Karpas-422 (cell line): ENCODE results near the gene RBPJ. TPM values are rescaled to one million over a fixed set of nuclear protein-coding genes. Genes with fewer than 3 reads are reported as not detected.
"Not testable (repeated sequence)": the region's sequence is repeated elsewhere in the genome, so short reads cannot be mapped to it uniquely, and the experiment has no call there.

Experiments used
- DNase-seq: peaks from one replicate; pipeline ENCODE4 v3.0.0-alpha.2; 2015
- H2AFZ ChIP-seq: fragments of 200-600 bp; sonication (generic); 2 replicates; pipeline ENCODE4 v1.6.1; 2014; ENCODE audit warnings: antibody characterized with exemption, low read length, mixed read lengths
- H3K27ac ChIP-seq: fragments of 200-600 bp; sonication (generic); 2 replicates; pipeline ENCODE4 v1.5.1; 2014; ENCODE audit warnings: mild to moderate bottlenecking, low read length, moderate library complexity
- H3K27me3 ChIP-seq: fragments of 200-600 bp; sonication (generic); 2 replicates; pipeline ENCODE4 v1.6.1; 2014; ENCODE audit warnings: low read length, mixed read lengths
- H3K36me3 ChIP-seq: fragments of 200-600 bp; sonication (generic); 2 replicates; pipeline ENCODE4 v1.6.1; 2014; ENCODE audit warnings: low read length, mixed read lengths; ENCODE audit not compliant: insufficient read depth
- H3K4me1 ChIP-seq: fragments of 200-600 bp; sonication (generic); 2 replicates; pipeline ENCODE4 v1.6.1; 2014; ENCODE audit warnings: mild to moderate bottlenecking, low read length, mixed read lengths
- H3K4me2 ChIP-seq: fragments of 200-600 bp; sonication (generic); 2 replicates; pipeline ENCODE4 v1.6.1; 2014; ENCODE audit warnings: low read length, low read depth, mild to moderate bottlenecking; ENCODE audit not compliant: poor library complexity, severe bottlenecking
- H3K4me3 ChIP-seq: fragments of 200-600 bp; sonication (generic); 2 replicates; pipeline ENCODE4 v1.5.1; 2014; ENCODE audit warnings: mild to moderate bottlenecking, antibody characterized with exemption, low read length, mixed read lengths
- H3K79me2 ChIP-seq: fragments of 200-600 bp; sonication (generic); 2 replicates; pipeline ENCODE4 v1.6.1; 2014; ENCODE audit warnings: mild to moderate bottlenecking, low read length, mixed read lengths
- H3K9ac ChIP-seq: fragments of 200-600 bp; sonication (generic); 2 replicates; pipeline ENCODE4 v1.6.0; 2014; ENCODE audit warnings: low read length
- H3K9me2 ChIP-seq: fragments of 200-600 bp; sonication (generic), shearing (Covaris generic); replicated peaks from 2 replicates; pipeline ENCODE4 v1.6.0; 2014; ENCODE audit warnings: mild to moderate bottlenecking, low read length, moderate library complexity; ENCODE audit not compliant: insufficient read depth
- H3K9me3 ChIP-seq: fragments of 300-700, 200-600 bp; sonication (generic); 2 replicates; pipeline ENCODE4 v1.6.1; 2014; ENCODE audit warnings: low read length, mixed read lengths
- H4K20me1 ChIP-seq: fragments of 200-600 bp; sonication (generic); 2 replicates; pipeline ENCODE4 v1.6.1; 2014; ENCODE audit warnings: mild to moderate bottlenecking, antibody characterized with exemption, low read length, low read depth; ENCODE audit not compliant: insufficient read depth
- total RNA-seq: library from RNA; depleted of rRNA; stranded (reverse); fragments of >200 nt; shearing (Covaris generic); gene quantifications from 2 replicates; pipeline ENCODE4 v1.2.3, GENCODE V29; 2014; ENCODE audit warnings: low replicate concordance

RBPJ gene
- total RNA-seq, 1 experiment from 2014 or later: 36.8 TPM

DNA sequence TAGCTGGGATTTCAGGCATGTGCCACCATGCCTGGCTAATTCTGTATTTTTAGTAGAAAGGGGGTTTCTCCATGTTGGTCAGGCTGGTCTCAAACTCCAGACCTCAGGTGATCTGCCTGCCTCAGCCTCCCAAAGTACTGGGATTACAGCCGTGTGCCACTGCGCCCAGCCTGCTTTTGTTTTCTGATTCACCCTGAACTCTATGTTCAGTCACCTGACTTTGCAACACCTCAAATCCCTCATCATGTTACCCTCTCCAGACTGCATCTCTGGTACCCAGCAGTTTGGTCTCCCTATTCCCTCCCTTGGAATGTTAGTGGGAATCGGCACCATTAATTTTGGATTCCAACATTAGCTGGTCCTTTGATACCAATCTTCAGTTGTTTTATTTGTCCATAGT is 81.2 kb downstream of the RBPJ start:
- H3K4me1 ChIP-seq, H3K9me3 ChIP-seq, H3K9ac ChIP-seq, H3K27me3 ChIP-seq, H4K20me1 ChIP-seq, H3K4me3 ChIP-seq, H3K79me2 ChIP-seq, H2AFZ ChIP-seq, H3K27ac ChIP-seq, H3K36me3 ChIP-seq, H3K4me2 ChIP-seq, H3K9me2 ChIP-seq, DNase-seq: not testable (repeated sequence)

- Histone ChIP-seq H3K9me2 (no peaks in the 10 kb centered on the region), H3K4me2 (no peak overlapping the region), H3K36me3 (peaks cover 14% of the 10 kb centered on the region), H3K9ac (no peak overlapping the region), H2AFZ (no peak overlapping the region), H3K27ac (no peak overlapping the region), H3K9me3 (peaks cover 5% of the 10 kb centered on the region; the same call in 1 of the 2 replicates), H4K20me1 (no peaks in the 10 kb centered on the region), H3K4me3 (no peak overlapping the region), H3K27me3 (no peaks in the 10 kb centered on the region), H3K4me1 (peaks cover 4% of the 10 kb centered on the region), H3K79me2 (peaks cover 3% of the 10 kb centered on the region)
- no peak for DNase-seq
Measured at GRCh38 chr4:26402458-26402857, 81.6 kb downstream of the RBPJ start.

DNA sequence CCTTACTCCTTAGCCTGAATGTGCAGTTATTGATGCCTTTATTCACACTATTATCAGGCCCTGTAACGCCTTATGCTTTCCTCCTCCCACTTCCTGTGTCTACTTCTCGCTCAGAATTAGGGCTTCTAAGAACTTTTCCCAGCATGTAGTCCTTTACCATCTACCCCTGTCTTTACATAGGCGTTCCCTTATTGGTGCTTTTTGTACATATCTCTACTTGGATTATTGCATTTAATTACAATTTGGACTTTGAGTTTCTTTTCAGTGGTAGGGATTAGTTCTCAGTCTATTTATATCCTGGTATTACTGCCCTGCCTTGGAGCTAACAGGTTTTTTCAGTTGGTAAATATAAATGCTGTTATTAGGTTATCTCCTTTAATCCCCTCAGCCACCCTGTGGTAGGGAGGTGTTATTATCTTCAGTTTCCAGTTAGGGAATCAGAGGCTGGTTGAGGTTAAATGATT is 84.0 kb downstream of the RBPJ start:
- H3K9ac ChIP-seq: no peak overlapping the region
- no peaks in the 10 kb centered on the region for H3K9me2 ChIP-seq
- no peak overlapping the region for H3K4me2 ChIP-seq
- H2AFZ ChIP-seq: no peak overlapping the region
- no peaks in the 10 kb centered on the region for H4K20me1 ChIP-seq
- peaks cover 4% of the 10 kb centered on the region for H3K4me1 ChIP-seq
- no peak for DNase-seq
- H3K4me3 ChIP-seq: no peak overlapping the region
- H3K9me3 ChIP-seq: peaks cover 5% of the 10 kb centered on the region; the same call in 1 of the 2 replicates
- H3K27me3 ChIP-seq: no peaks in the 10 kb centered on the region
- peaks cover 3% of the 10 kb centered on the region for H3K79me2 ChIP-seq
- no peak overlapping the region for H3K27ac ChIP-seq
- H3K36me3 ChIP-seq: peaks cover 15% of the 10 kb centered on the region

DNA sequence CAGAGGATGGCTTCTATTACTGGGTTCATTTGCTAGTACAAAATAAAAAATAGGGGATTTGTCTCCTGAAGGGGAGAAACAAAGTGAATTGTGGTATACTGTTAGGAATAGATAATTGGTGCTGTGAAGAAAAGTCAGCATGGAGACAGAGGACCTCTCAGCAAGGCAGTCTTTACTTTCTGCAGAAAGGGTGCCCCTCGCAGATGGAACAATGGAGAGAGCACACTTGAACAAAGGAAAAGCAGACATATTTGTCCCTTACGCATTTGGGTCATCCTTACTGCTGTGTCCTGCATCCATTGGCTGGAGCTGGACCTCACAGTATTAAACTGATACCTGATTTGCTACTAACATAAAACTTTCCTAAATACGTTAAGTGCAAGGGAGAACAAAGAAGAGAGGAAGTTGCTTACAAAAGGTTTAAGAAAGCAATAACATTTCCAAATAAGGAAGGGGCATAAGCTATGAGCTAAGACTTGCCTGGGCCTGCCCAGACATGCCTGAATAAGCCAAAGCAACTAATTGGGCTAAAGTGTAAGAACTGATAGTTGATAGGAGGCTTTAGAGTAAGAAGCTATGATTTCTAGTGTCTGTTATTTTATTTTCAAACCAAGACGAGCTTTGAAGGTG is 85.6 kb downstream of the RBPJ start:
- no peaks in the 10 kb centered on the region for H4K20me1 ChIP-seq
- H3K27me3 ChIP-seq: no peaks in the 10 kb centered on the region
- H2AFZ ChIP-seq: no peak overlapping the region
- no peak overlapping the region for H3K27ac ChIP-seq
- H3K36me3 ChIP-seq: peaks cover 15% of the 10 kb centered on the region
- H3K9me2 ChIP-seq: no peaks in the 10 kb centered on the region
- peaks cover 15% of the 10 kb centered on the region for H3K4me1 ChIP-seq
- no peak overlapping the region for H3K9ac ChIP-seq
- H3K4me3 ChIP-seq: no peak overlapping the region
- no peak for DNase-seq
- no peak overlapping the region for H3K4me2 ChIP-seq
- H3K9me3 ChIP-seq: peaks cover 5% of the 10 kb centered on the region; the same call in 1 of the 2 replicates
- peaks cover 3% of the 10 kb centered on the region for H3K79me2 ChIP-seq

GRCh38 chr4:26407476-26407875 is 86.7 kb downstream of the RBPJ start:
- H2AFZ ChIP-seq: no peak overlapping the region
- H3K9me2 ChIP-seq: no peaks in the 10 kb centered on the region
- H3K27me3 ChIP-seq: no peaks in the 10 kb centered on the region
- H3K4me2 ChIP-seq: no peak overlapping the region
- H3K4me3 ChIP-seq: no peak overlapping the region
- no peak for DNase-seq
- no peak overlapping the region for H3K27ac ChIP-seq
- H3K9me3 ChIP-seq: peaks cover 5% of the 10 kb centered on the region; the same call in 1 of the 2 replicates
- peaks cover 13% of the 10 kb centered on the region for H3K4me1 ChIP-seq
- H3K79me2 ChIP-seq: peaks cover 3% of the 10 kb centered on the region
- H4K20me1 ChIP-seq: no peaks in the 10 kb centered on the region
- H3K36me3 ChIP-seq: peaks cover 15% of the 10 kb centered on the region
- H3K9ac ChIP-seq: no peak overlapping the region

GRCh38 chr4:26410385-26411293 is 89.8 kb downstream of the RBPJ start:
- no peaks in the 10 kb centered on the region for H4K20me1 ChIP-seq
- no peak overlapping the region for H3K4me3 ChIP-seq
- DNase-seq: peak; percentile 83
- H3K9me2 ChIP-seq: no peaks in the 10 kb centered on the region
- no peaks in the 10 kb centered on the region; the same call in 1 of the 2 replicates for H3K79me2 ChIP-seq
- no peaks in the 10 kb centered on the region for H3K27me3 ChIP-seq
- H2AFZ ChIP-seq: no peak overlapping the region
- H3K9ac ChIP-seq: no peak overlapping the region
- no peak overlapping the region for H3K27ac ChIP-seq
- H3K4me1 ChIP-seq: peaks cover 16% of the 10 kb centered on the region
- no peak overlapping the region for H3K4me2 ChIP-seq
- no peaks in the 10 kb centered on the region for H3K9me3 ChIP-seq
- H3K36me3 ChIP-seq: peaks cover 15% of the 10 kb centered on the region

DNA sequence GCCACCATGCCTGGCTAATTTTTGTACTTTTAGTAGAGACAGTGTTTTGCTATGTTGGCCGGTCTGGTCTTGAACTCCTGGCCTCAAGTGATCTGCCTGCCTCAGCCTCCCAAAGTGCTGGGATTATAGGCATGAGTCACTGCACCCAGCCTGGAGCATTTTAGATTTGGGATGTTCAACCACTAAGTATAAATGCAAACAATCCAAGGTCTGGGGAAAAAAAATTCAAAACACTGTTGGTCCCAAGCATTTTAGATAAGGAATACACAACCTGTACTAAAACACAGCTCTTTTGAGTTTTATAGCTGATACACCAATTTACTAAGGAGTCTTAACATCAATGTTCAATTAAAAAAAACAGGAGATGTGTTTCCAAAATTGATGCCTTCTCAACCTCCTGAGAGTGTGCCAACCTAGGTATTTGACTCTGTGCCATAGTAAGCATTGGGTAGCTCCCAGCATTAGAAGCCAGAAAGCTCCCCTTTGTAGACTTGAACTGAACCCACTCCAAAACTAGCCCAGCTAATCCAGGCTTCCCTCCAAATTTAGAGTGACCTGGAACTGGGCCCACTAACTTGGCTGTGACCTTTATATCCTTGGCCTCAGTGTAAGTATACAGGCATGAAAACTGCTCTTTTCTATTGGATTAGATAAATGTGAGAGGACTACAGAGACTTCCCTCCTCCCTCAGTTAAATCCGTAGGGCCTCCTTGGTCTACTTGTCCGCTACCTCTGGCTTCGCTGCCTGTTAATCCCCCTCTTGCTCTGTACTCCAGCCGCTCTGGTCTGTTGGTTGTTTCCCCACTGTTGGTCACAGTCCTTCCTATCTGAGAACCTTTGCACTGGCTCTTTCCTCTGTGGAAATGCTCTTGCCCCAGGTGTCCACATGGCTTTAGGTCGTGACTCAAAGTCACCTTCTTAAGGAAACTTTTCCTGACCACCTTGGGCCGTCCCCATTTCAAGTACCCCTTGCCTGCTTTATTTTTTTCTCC is 91.9 kb downstream of the RBPJ start:
- Histone ChIP-seq H3K79me2 (no peaks in the 10 kb centered on the region; the same call in 1 of the 2 replicates), H3K27me3 (no peaks in the 10 kb centered on the region), H3K36me3 (no peaks in the 10 kb centered on the region)

More for the DNA sequence above, 91.9 kb downstream of the RBPJ start:
- H3K4me2 ChIP-seq: no peak overlapping the region
- H3K9me3 ChIP-seq: no peaks in the 10 kb centered on the region
- DNase-seq: no peak
- no peaks in the 10 kb centered on the region for H4K20me1 ChIP-seq
- peaks cover 16% of the 10 kb centered on the region for H3K4me1 ChIP-seq
- H3K4me3 ChIP-seq: no peak overlapping the region
- H3K9ac ChIP-seq: no peak overlapping the region
- H3K9me2 ChIP-seq: no peaks in the 10 kb centered on the region
- H2AFZ ChIP-seq: no peak overlapping the region
- no peak overlapping the region for H3K27ac ChIP-seq
